ENCODE data around the gene CPTP.
"Not testable (repeated sequence)": the region's sequence is repeated elsewhere in the genome, so short reads cannot be mapped to it uniquely, and the experiment has no call there.

CPTP gene

GRCh38 chr1:1307261-1307922, 17.2 kb upstream of the CPTP start:
- no peak for DNase-seq

GRCh38 chr1:1307923-1308755, 16.5 kb upstream of the CPTP start, which contains the start of the genes ACAP3 and PUSL1:
ACAP3 (minus strand) TSS chr1:1307930; CDS start chr1:1307815, 115 bp downstream.
PUSL1 (plus strand) TSS chr1:1308597; CDS start chr1:1308644, 47 bp downstream.
- peak; percentile 86 for DNase-seq

- DNase-seq, result no peak
Measured at GRCh38 chr1:1308756-1309250, 15.8 kb upstream of the CPTP start.

- DNase-seq, result peak; percentile 30
Measured at GRCh38 chr1:1309251-1310108, 15.1 kb upstream of the CPTP start.

GRCh38 chr1:1310109-1310385, 14.6 kb upstream of the CPTP start:
- no peak for DNase-seq

GRCh38 chr1:1310476-1311053, 14.0 kb upstream of the CPTP start:
- DNase-seq, result no peak

GRCh38 chr1:1311107-1312104, 13.2 kb upstream of the CPTP start:
- DNase-seq, result no peak

- no peak for DNase-seq
Measured at GRCh38 chr1:1312450-1313314, 11.9 kb upstream of the CPTP start.

- DNase-seq, result no peak
Measured at GRCh38 chr1:1313500-1314236, 10.9 kb upstream of the CPTP start.

- DNase-seq, result no peak
Measured at GRCh38 chr1:1314237-1314586, 10.4 kb upstream of the CPTP start.

- DNase-seq, result no peak
Measured at GRCh38 chr1:1314678-1315335, 9.8 kb upstream of the CPTP start.

- no peak for DNase-seq
Measured at GRCh38 chr1:1315435-1315954, 9.1 kb upstream of the CPTP start.

GRCh38 chr1:1316199-1316598, 8.4 kb upstream of the CPTP start:
- DNase-seq, result not testable (repeated sequence)

GRCh38 chr1:1317420-1317819, 7.2 kb upstream of the CPTP start:
- no peak for DNase-seq

GRCh38 chr1:1318131-1318652, 6.4 kb upstream of the CPTP start:
- DNase-seq, result no peak

- no peak for DNase-seq
Measured at GRCh38 chr1:1318777-1319645, 5.6 kb upstream of the CPTP start.

- no peak for DNase-seq
Measured at GRCh38 chr1:1319646-1319941, 5.0 kb upstream of the CPTP start.
